GM12865 (cell line): ENCODE data around the gene CSTPP1.

ENCODE experiments used
- DNase-seq: peaks from one replicate; pipeline ENCODE4 v3.0.0; 2010; ENCODE audit warnings: low read depth
- H3K4me3 ChIP-seq: 2 replicates; pipeline ENCODE4 v1.5.1; 2011; ENCODE audit warnings: mild to moderate bottlenecking, low read depth, low read length, control low read depth
- CTCF ChIP-seq: IDR thresholded peaks from 2 replicates; pipeline ENCODE4 v1.5.1; 2011; ENCODE audit warnings: low read length, control low read depth, low read depth, inconsistent platforms; ENCODE audit not compliant: insufficient read depth; ENCODE audit errors: missing control alignments

CSTPP1 gene

GRCh38 chr11:47033439-47033838 lies 96.9 kb downstream of the CSTPP1 start:
- no peak for DNase-seq
- TF ChIP-seq CTCF: no peak
- H3K4me3 ChIP-seq: no peak overlapping the region

- TF ChIP-seq CTCF: no peak
- DNase-seq: no peak
- H3K4me3 ChIP-seq: no peak overlapping the region
Observed at GRCh38 chr11:47034091-47034490, 97.5 kb downstream of the CSTPP1 start.

GRCh38 chr11:47035108-47035507 lies 98.5 kb downstream of the CSTPP1 start:
- DNase-seq: no peak
- no peak overlapping the region for H3K4me3 ChIP-seq
- TF ChIP-seq CTCF: no peak

GRCh38 chr11:47044119-47044518 lies 107.6 kb downstream of the CSTPP1 start:
- no peak for TF ChIP-seq CTCF
- H3K4me3 ChIP-seq: no peak overlapping the region
- DNase-seq: no peak

GRCh38 chr11:47047972-47048371 lies 111.4 kb downstream of the CSTPP1 start:
- no peak for DNase-seq
- no peak overlapping the region for H3K4me3 ChIP-seq
- TF ChIP-seq CTCF: no peak

- H3K4me3 ChIP-seq: no peak overlapping the region
- no peak for DNase-seq
- no peak for TF ChIP-seq CTCF
Observed at GRCh38 chr11:47050284-47050683, 113.7 kb downstream of the CSTPP1 start.

- DNase-seq: no peak
- H3K4me3 ChIP-seq: no peak overlapping the region
- no peak for TF ChIP-seq CTCF
Observed at GRCh38 chr11:47051217-47051616, 114.7 kb downstream of the CSTPP1 start.
